GM23338 (cell line): ENCODE data around the gene AK3. TPM values are rescaled to one million over a fixed set of nuclear protein-coding genes. Genes with fewer than 3 reads are reported as not detected.
A peak's percentile ranks its signal among the peaks of the same experiment; 100 is the strongest.

ENCODE experiments used
- ATAC-seq: fragments of 200-7000 bp; cut with Tn5 transposase; 3 replicates; pipeline ENCODE4 v1.9.1; 2020
- DNase-seq: peaks from one replicate; pipeline ENCODE4 v3.0.0-alpha.2; 2015; ENCODE audit warnings: low spot score
- H2AFZ ChIP-seq: fragments of 200-600 bp; sonication (generic); 2 replicates; pipeline ENCODE4 v1.8.0; 2016; ENCODE audit warnings: antibody characterized with exemption, mild to moderate bottlenecking, moderate library complexity
- H3F3A ChIP-seq: fragments of 200-600 bp; sonication (generic); replicated peaks from 2 replicates; pipeline ENCODE4 v1.8.0; 2017; ENCODE audit warnings: antibody characterized with exemption, mixed run types, low read depth
- H3K27ac ChIP-seq: fragments of 200-600 bp; sonication (generic); 2 replicates; pipeline ENCODE4 v1.6.1; 2016; ENCODE audit warnings: low read depth
- H3K27me3 ChIP-seq: fragments of 200-600 bp; sonication (generic); 2 replicates; pipeline ENCODE4 v1.8.0; 2016; ENCODE audit warnings: mild to moderate bottlenecking, mixed run types, moderate library complexity; ENCODE audit not compliant: insufficient read depth
- H3K36me3 ChIP-seq: fragments of 200-600 bp; sonication (generic); 2 replicates; pipeline ENCODE4 v1.8.0; 2016; ENCODE audit warnings: mild to moderate bottlenecking; ENCODE audit not compliant: insufficient read depth
- H3K4me1 ChIP-seq: fragments of 200-600 bp; sonication (generic); 2 replicates; pipeline ENCODE4 v1.8.0; 2016; ENCODE audit warnings: mild to moderate bottlenecking, moderate library complexity; ENCODE audit not compliant: insufficient read depth
- H3K4me2 ChIP-seq: fragments of 200-600 bp; sonication (generic); 2 replicates; pipeline ENCODE4 v1.7.1; 2017; ENCODE audit warnings: mixed run types
- H3K4me3 ChIP-seq: fragments of 200-600 bp; sonication (generic); 2 replicates; pipeline ENCODE4 v1.6.1; 2016; ENCODE audit warnings: mixed run types
- H3K79me2 ChIP-seq: fragments of 200-600 bp; sonication (generic); replicated peaks from 2 replicates; pipeline ENCODE4 v1.8.0; 2017; ENCODE audit warnings: mild to moderate bottlenecking; ENCODE audit not compliant: insufficient read depth
- H3K9me2 ChIP-seq: fragments of 200-600 bp; sonication (generic); 2 replicates; pipeline ENCODE4 v1.8.0; 2017; ENCODE audit not compliant: insufficient read depth
- H4K20me1 ChIP-seq: fragments of 200-600 bp; sonication (generic); replicated peaks from 2 replicates; pipeline ENCODE4 v1.8.0; 2017; ENCODE audit warnings: mild to moderate bottlenecking; ENCODE audit not compliant: insufficient read depth
- H3K27ac Mint-ChIP-seq: 2 replicates; pipeline ENCODE4 v1.8.0; 2020; ENCODE audit warnings: inconsistent platforms, mild to moderate bottlenecking, moderate library complexity, mixed read lengths
- H3K27me3 Mint-ChIP-seq: 3 replicates; pipeline ENCODE4 v1.8.0; 2022; ENCODE audit warnings: low read depth, mild to moderate bottlenecking, moderate library complexity, mixed read lengths, inconsistent platforms; ENCODE audit not compliant: insufficient read depth, poor library complexity
- H3K36me3 Mint-ChIP-seq: 3 replicates; pipeline ENCODE4 v1.8.0; 2021; ENCODE audit warnings: low read depth, mild to moderate bottlenecking, inconsistent platforms, moderate library complexity, mixed read lengths
- H3K4me1 Mint-ChIP-seq: 3 replicates; pipeline ENCODE4 v1.8.0; 2020; ENCODE audit warnings: mild to moderate bottlenecking, inconsistent platforms, mixed read lengths
- H3K4me3 Mint-ChIP-seq: 3 replicates; pipeline ENCODE4 v1.8.0; 2021; ENCODE audit warnings: moderate library complexity, mild to moderate bottlenecking, inconsistent platforms, mixed read lengths
- H3K9me3 Mint-ChIP-seq: 3 replicates; pipeline ENCODE4 v1.8.0; 2020; ENCODE audit warnings: moderate library complexity, mild to moderate bottlenecking, inconsistent platforms, mixed read lengths
- CREB1 ChIP-seq: fragments of 250-450 bp; sonication (Bioruptor Pico); IDR thresholded peaks from 2 replicates; pipeline ENCODE4 v1.5.0; 2020; ENCODE audit warnings: low read depth, mild to moderate bottlenecking, moderate library complexity
- CTCF ChIP-seq, 2 experiments: fragments of 200-600 bp in 1 of 2; sonication (generic) in 1 of 2; conservative IDR thresholded peaks; 2 replicates each; pipeline versions ENCODE4 v1.5.1 to v1.6.1; 2016 to 2017; ENCODE audit warnings: antibody characterized with exemption in 2 of 2, low read depth in 2 of 2, mild to moderate bottlenecking in 2 of 2, moderate library complexity in 1 of 2
- EZH2 ChIP-seq: fragments of 200-600 bp; sonication (generic); IDR thresholded peaks from one replicate; pipeline ENCODE4 v1.8.0; 2017; ENCODE audit warnings: antibody characterized with exemption, mild to moderate bottlenecking, low read depth; ENCODE audit not compliant: unreplicated experiment
- EZH2phosphoT487 ChIP-seq: fragments of 200-600 bp; sonication (generic); IDR thresholded peaks from one replicate; pipeline ENCODE4 v1.8.1; 2018; ENCODE audit warnings: antibody characterized with exemption; ENCODE audit not compliant: unreplicated experiment
- JUNB ChIP-seq: IDR thresholded peaks from one replicate; pipeline ENCODE4 v1.6.1; 2016; ENCODE audit warnings: antibody characterized with exemption; ENCODE audit not compliant: unreplicated experiment
- NANOG ChIP-seq: IDR thresholded peaks from 2 replicates; pipeline ENCODE4 v1.6.1; 2016; ENCODE audit warnings: antibody characterized with exemption, borderline replicate concordance
- POLR2AphosphoS5 ChIP-seq: IDR thresholded peaks from 2 replicates; pipeline ENCODE4 v1.6.1; 2016; ENCODE audit warnings: antibody characterized with exemption, low read depth
- REST ChIP-seq: IDR thresholded peaks from one replicate; pipeline ENCODE4 v1.6.1; 2018; ENCODE audit warnings: antibody characterized with exemption; ENCODE audit not compliant: unreplicated experiment
- STAT1 ChIP-seq: IDR thresholded peaks from one replicate; pipeline ENCODE4 v1.6.1; 2016; ENCODE audit warnings: antibody characterized with exemption; ENCODE audit not compliant: unreplicated experiment
- ZNF114 ChIP-seq: fragments of 250-450 bp; sonication (Bioruptor Pico); IDR thresholded peaks from 2 replicates; pipeline ENCODE4 v1.5.0; 2020; ENCODE audit warnings: mild to moderate bottlenecking, moderate library complexity
- ZNF331 ChIP-seq: fragments of 250-450 bp; sonication (Bioruptor Pico); IDR thresholded peaks from 2 replicates; pipeline ENCODE4 v1.5.0; 2020; ENCODE audit warnings: low read depth, mild to moderate bottlenecking, moderate library complexity
- polyA plus RNA-seq: library from polyadenylated mRNA; unstranded; fragments of >200 nt; fragmentation: Nextera tagmentation; extraction: Ambion mirVana; gene quantifications from 2 replicates; pipeline ENCODE4 v1.2.1, GENCODE V29; 2016
- total RNA-seq: library from RNA; depleted of rRNA; stranded (reverse); fragments of >200 nt; shearing (Covaris generic); gene quantifications from 2 replicates; pipeline ENCODE4 v1.2.3, GENCODE V29; 2014
- TF ChIP-seq, protein P1 (sequence below): IDR thresholded peaks from 2 replicates; pipeline ENCODE4 v1.6.1; 2016; ENCODE audit warnings: antibody characterized with exemption
- TF ChIP-seq, protein P2 (sequence below): fragments of 250-450 bp; sonication (Bioruptor Pico); IDR thresholded peaks from 2 replicates; pipeline ENCODE4 v1.5.0; 2020; ENCODE audit warnings: mild to moderate bottlenecking, moderate library complexity

AK3 gene
- total and polyA plus RNA-seq, 2 experiments from 2014 or later, result 30.1 to 40.2 TPM

GRCh38 chr9:4678679-4679267 lies 62.2 kb downstream of the AK3 start:
- Histone ChIP-seq H3K4me1 (peaks cover 24% of the 10 kb centered on the region), H3K4me3 (peak overlapping the region; percentile 94), H3K36me3 (no peaks in the 10 kb centered on the region), H3K4me2 (peak overlapping the region; percentile 79), H3K27ac (peak overlapping the region; percentile 99), H3K9me2 (no peaks in the 10 kb centered on the region), H4K20me1 (no peaks in the 10 kb centered on the region), H3K79me2 (peaks cover 37% of the 10 kb centered on the region), H3K27me3 (no peaks in the 10 kb centered on the region), H3F3A (peaks cover 7% of the 10 kb centered on the region), H2AFZ (peak overlapping the region; percentile 16; the same call in 1 of the 2 replicates)
- TF ChIP-seq REST (no peak), CREB1 (no peak), ZNF331 (CRISPR knock-in tag) (no peak), STAT1 (no peak), JUNB (no peak), POLR2AphosphoS5 (no peak), EZH2phosphoT487 (no peak), ZNF114 (CRISPR knock-in tag) (no peak), NANOG (no peak), CTCF (conservative IDR thresholded peaks at IDR 0.05; ENCODE audit: low read depth in 2 of 2) (no peak), EZH2 (no peak)
- TF ChIP-seq, protein P1, sequence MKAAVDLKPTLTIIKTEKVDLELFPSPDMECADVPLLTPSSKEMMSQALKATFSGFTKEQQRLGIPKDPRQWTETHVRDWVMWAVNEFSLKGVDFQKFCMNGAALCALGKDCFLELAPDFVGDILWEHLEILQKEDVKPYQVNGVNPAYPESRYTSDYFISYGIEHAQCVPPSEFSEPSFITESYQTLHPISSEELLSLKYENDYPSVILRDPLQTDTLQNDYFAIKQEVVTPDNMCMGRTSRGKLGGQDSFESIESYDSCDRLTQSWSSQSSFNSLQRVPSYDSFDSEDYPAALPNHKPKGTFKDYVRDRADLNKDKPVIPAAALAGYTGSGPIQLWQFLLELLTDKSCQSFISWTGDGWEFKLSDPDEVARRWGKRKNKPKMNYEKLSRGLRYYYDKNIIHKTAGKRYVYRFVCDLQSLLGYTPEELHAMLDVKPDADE, result no peak
- TF ChIP-seq, protein P2, sequence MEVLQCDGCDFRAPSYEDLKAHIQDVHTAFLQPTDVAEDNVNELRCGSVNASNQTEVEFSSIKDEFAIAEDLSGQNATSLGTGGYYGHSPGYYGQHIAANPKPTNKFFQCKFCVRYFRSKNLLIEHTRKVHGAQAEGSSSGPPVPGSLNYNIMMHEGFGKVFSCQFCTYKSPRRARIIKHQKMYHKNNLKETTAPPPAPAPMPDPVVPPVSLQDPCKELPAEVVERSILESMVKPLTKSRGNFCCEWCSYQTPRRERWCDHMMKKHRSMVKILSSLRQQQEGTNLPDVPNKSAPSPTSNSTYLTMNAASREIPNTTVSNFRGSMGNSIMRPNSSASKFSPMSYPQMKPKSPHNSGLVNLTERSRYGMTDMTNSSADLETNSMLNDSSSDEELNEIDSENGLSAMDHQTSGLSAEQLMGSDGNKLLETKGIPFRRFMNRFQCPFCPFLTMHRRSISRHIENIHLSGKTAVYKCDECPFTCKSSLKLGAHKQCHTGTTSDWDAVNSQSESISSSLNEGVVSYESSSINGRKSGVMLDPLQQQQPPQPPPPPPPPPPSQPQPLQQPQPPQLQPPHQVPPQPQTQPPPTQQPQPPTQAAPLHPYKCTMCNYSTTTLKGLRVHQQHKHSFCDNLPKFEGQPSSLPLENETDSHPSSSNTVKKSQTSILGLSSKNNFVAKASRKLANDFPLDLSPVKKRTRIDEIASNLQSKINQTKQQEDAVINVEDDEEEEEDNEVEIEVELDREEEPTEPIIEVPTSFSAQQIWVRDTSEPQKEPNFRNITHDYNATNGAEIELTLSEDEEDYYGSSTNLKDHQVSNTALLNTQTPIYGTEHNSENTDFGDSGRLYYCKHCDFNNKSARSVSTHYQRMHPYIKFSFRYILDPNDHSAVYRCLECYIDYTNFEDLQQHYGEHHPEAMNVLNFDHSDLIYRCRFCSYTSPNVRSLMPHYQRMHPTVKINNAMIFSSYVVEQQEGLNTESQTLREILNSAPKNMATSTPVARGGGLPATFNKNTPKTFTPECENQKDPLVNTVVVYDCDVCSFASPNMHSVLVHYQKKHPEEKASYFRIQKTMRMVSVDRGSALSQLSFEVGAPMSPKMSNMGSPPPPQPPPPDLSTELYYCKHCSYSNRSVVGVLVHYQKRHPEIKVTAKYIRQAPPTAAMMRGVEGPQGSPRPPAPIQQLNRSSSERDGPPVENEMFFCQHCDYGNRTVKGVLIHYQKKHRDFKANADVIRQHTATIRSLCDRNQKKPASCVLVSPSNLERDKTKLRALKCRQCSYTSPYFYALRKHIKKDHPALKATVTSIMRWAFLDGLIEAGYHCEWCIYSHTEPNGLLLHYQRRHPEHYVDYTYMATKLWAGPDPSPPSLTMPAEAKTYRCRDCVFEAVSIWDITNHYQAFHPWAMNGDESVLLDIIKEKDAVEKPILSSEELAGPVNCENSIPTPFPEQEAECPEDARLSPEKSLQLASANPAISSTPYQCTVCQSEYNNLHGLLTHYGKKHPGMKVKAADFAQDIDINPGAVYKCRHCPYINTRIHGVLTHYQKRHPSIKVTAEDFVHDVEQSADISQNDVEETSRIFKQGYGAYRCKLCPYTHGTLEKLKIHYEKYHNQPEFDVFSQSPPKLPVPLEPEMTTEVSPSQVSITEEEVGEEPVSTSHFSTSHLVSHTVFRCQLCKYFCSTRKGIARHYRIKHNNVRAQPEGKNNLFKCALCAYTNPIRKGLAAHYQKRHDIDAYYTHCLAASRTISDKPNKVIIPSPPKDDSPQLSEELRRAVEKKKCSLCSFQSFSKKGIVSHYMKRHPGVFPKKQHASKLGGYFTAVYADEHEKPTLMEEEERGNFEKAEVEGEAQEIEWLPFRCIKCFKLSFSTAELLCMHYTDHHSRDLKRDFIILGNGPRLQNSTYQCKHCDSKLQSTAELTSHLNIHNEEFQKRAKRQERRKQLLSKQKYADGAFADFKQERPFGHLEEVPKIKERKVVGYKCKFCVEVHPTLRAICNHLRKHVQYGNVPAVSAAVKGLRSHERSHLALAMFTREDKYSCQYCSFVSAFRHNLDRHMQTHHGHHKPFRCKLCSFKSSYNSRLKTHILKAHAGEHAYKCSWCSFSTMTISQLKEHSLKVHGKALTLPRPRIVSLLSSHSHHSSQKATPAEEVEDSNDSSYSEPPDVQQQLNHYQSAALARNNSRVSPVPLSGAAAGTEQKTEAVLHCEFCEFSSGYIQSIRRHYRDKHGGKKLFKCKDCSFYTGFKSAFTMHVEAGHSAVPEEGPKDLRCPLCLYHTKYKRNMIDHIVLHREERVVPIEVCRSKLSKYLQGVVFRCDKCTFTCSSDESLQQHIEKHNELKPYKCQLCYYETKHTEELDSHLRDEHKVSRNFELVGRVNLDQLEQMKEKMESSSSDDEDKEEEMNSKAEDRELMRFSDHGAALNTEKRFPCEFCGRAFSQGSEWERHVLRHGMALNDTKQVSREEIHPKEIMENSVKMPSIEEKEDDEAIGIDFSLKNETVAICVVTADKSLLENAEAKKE, result no peak
- DNase-seq (peak; percentile 43), ATAC-seq (peak; percentile 9)
- H3K9me3 Mint-ChIP-seq, result no peaks in the 10 kb centered on the region
- H3K4me3 Mint-ChIP-seq, result no peak overlapping the region
- H3K27me3 Mint-ChIP-seq, result peaks cover 3% of the 10 kb centered on the region
- no peaks in the 10 kb centered on the region; the same call in 2 of the 3 replicates for H3K4me1 Mint-ChIP-seq
- no peaks in the 10 kb centered on the region for H3K36me3 Mint-ChIP-seq
- no peak overlapping the region for H3K27ac Mint-ChIP-seq
